ENCODE results near the gene DNMT3A. TPM values are rescaled to one million over a fixed set of nuclear protein-coding genes. Genes with fewer than 3 reads are reported as not detected.

Gene DNMT3A
- total and polyA plus RNA-seq, 2 experiments from 2014 or later = 47.2 to 80.4 TPM

- no peak overlapping the region for H3K4me3 Mint-ChIP-seq
- Histone ChIP-seq H3K4me2 (no peak overlapping the region), H3K27me3 (ENCODE audit: insufficient read depth) (no peaks in the 10 kb centered on the region), H3K27ac (ENCODE audit: low read depth) (no peak overlapping the region), H4K20me1 (replicated peaks; ENCODE audit: insufficient read depth) (no peaks in the 10 kb centered on the region), H3F3A (replicated peaks; ENCODE audit: low read depth) (no peaks in the 10 kb centered on the region), H3K79me2 (replicated peaks; ENCODE audit: insufficient read depth) (no peaks in the 10 kb centered on the region), H3K36me3 (ENCODE audit: insufficient read depth) (no peaks in the 10 kb centered on the region), H3K9me2 (ENCODE audit: insufficient read depth) (no peaks in the 10 kb centered on the region), H2AFZ (peak overlapping the region; percentile 43), H3K4me1 (ENCODE audit: insufficient read depth) (no peaks in the 10 kb centered on the region), H3K4me3 (no peak overlapping the region)
- no peaks in the 10 kb centered on the region for H3K4me1 Mint-ChIP-seq
- no peaks in the 10 kb centered on the region; the same call in 2 of the 3 replicates for H3K9me3 Mint-ChIP-seq
- DNase-seq (ENCODE audit: low spot score) (no peak), ATAC-seq (no peak)
- no peak overlapping the region for H3K27ac Mint-ChIP-seq
- H3K36me3 Mint-ChIP-seq (ENCODE audit: low read depth) = no peaks in the 10 kb centered on the region
- H3K27me3 Mint-ChIP-seq (ENCODE audit: insufficient read depth, low read depth, poor library complexity) = peaks cover 2% of the 10 kb centered on the region
- TF ChIP-seq ETS1 (IDR thresholded peaks at IDR 0.05) (no peak), REST (IDR thresholded peaks at IDR 0.05; ENCODE audit: unreplicated experiment) (no peak), NANOG (IDR thresholded peaks at IDR 0.05; ENCODE audit: borderline replicate concordance) (no peak), POLR2AphosphoS5 (IDR thresholded peaks at IDR 0.05; ENCODE audit: low read depth) (no peak), ZNF331 (CRISPR knock-in tag; IDR thresholded peaks at IDR 0.05; ENCODE audit: low read depth) (no peak), JUNB (IDR thresholded peaks at IDR 0.05; ENCODE audit: unreplicated experiment) (no peak), EZH2phosphoT487 (IDR thresholded peaks at IDR 0.05; ENCODE audit: unreplicated experiment) (no peak), CREB1 (CRISPR knock-in tag; IDR thresholded peaks at IDR 0.05; ENCODE audit: low read depth) (no peak), EZH2 (IDR thresholded peaks at IDR 0.05; ENCODE audit: low read depth, unreplicated experiment) (no peak), STAT1 (IDR thresholded peaks at IDR 0.05; ENCODE audit: unreplicated experiment) (no peak), ZNF114 (CRISPR knock-in tag; IDR thresholded peaks at IDR 0.05) (no peak)
- TF ChIP-seq, protein P1, sequence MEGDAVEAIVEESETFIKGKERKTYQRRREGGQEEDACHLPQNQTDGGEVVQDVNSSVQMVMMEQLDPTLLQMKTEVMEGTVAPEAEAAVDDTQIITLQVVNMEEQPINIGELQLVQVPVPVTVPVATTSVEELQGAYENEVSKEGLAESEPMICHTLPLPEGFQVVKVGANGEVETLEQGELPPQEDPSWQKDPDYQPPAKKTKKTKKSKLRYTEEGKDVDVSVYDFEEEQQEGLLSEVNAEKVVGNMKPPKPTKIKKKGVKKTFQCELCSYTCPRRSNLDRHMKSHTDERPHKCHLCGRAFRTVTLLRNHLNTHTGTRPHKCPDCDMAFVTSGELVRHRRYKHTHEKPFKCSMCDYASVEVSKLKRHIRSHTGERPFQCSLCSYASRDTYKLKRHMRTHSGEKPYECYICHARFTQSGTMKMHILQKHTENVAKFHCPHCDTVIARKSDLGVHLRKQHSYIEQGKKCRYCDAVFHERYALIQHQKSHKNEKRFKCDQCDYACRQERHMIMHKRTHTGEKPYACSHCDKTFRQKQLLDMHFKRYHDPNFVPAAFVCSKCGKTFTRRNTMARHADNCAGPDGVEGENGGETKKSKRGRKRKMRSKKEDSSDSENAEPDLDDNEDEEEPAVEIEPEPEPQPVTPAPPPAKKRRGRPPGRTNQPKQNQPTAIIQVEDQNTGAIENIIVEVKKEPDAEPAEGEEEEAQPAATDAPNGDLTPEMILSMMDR (conservative IDR thresholded peaks at IDR 0.05; ENCODE audit: low read depth in 2 of 2) = no peak
- TF ChIP-seq, protein P2, sequence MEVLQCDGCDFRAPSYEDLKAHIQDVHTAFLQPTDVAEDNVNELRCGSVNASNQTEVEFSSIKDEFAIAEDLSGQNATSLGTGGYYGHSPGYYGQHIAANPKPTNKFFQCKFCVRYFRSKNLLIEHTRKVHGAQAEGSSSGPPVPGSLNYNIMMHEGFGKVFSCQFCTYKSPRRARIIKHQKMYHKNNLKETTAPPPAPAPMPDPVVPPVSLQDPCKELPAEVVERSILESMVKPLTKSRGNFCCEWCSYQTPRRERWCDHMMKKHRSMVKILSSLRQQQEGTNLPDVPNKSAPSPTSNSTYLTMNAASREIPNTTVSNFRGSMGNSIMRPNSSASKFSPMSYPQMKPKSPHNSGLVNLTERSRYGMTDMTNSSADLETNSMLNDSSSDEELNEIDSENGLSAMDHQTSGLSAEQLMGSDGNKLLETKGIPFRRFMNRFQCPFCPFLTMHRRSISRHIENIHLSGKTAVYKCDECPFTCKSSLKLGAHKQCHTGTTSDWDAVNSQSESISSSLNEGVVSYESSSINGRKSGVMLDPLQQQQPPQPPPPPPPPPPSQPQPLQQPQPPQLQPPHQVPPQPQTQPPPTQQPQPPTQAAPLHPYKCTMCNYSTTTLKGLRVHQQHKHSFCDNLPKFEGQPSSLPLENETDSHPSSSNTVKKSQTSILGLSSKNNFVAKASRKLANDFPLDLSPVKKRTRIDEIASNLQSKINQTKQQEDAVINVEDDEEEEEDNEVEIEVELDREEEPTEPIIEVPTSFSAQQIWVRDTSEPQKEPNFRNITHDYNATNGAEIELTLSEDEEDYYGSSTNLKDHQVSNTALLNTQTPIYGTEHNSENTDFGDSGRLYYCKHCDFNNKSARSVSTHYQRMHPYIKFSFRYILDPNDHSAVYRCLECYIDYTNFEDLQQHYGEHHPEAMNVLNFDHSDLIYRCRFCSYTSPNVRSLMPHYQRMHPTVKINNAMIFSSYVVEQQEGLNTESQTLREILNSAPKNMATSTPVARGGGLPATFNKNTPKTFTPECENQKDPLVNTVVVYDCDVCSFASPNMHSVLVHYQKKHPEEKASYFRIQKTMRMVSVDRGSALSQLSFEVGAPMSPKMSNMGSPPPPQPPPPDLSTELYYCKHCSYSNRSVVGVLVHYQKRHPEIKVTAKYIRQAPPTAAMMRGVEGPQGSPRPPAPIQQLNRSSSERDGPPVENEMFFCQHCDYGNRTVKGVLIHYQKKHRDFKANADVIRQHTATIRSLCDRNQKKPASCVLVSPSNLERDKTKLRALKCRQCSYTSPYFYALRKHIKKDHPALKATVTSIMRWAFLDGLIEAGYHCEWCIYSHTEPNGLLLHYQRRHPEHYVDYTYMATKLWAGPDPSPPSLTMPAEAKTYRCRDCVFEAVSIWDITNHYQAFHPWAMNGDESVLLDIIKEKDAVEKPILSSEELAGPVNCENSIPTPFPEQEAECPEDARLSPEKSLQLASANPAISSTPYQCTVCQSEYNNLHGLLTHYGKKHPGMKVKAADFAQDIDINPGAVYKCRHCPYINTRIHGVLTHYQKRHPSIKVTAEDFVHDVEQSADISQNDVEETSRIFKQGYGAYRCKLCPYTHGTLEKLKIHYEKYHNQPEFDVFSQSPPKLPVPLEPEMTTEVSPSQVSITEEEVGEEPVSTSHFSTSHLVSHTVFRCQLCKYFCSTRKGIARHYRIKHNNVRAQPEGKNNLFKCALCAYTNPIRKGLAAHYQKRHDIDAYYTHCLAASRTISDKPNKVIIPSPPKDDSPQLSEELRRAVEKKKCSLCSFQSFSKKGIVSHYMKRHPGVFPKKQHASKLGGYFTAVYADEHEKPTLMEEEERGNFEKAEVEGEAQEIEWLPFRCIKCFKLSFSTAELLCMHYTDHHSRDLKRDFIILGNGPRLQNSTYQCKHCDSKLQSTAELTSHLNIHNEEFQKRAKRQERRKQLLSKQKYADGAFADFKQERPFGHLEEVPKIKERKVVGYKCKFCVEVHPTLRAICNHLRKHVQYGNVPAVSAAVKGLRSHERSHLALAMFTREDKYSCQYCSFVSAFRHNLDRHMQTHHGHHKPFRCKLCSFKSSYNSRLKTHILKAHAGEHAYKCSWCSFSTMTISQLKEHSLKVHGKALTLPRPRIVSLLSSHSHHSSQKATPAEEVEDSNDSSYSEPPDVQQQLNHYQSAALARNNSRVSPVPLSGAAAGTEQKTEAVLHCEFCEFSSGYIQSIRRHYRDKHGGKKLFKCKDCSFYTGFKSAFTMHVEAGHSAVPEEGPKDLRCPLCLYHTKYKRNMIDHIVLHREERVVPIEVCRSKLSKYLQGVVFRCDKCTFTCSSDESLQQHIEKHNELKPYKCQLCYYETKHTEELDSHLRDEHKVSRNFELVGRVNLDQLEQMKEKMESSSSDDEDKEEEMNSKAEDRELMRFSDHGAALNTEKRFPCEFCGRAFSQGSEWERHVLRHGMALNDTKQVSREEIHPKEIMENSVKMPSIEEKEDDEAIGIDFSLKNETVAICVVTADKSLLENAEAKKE (CRISPR knock-in tag; IDR thresholded peaks at IDR 0.05) = no peak
Observed at GRCh38 chr2:25178976-25179375, 162.7 kb downstream of the DNMT3A start.

All from GM23338 (cell line).